Left lung (tissue), 10 donors: ENCODE measurements around the gene MYCBP. TPM values are rescaled to one million over a fixed set of nuclear protein-coding genes. Genes with fewer than 3 reads are reported as not detected.

ENCODE experiments used
- ATAC-seq: fragments of 200-7000 bp; cut with Tn5 transposase; one replicate; pipeline ENCODE4 v1.9.1; 2020; ENCODE audit warnings: moderate library complexity
- DNase-seq, 4 donors: peaks; one replicate each; pipeline ENCODE4 v3.0.0-alpha.2; 2013 to 2020
- H3K27ac ChIP-seq, 2 donors: fragments of 200-600 bp; sonication (generic) in 1 of 2; one replicate each; pipeline versions ENCODE4 v1.5.0 to v1.8.0; 2020 to 2021
- H3K27me3 ChIP-seq, 2 donors: fragments of 200-600 bp; sonication (generic) in 1 of 2; one replicate each; pipeline versions ENCODE4 v1.5.0 to v1.8.0; 2020 to 2021
- H3K36me3 ChIP-seq, 2 donors: fragments of 200-600 bp; sonication (generic) in 1 of 2; one replicate each; pipeline versions ENCODE4 v1.5.0 to v1.8.0; 2020 to 2021
- H3K4me1 ChIP-seq, 2 donors: fragments of 200-600 bp; one replicate each; pipeline ENCODE4 v1.8.0; 2021
- H3K4me3 ChIP-seq, 2 donors: fragments of 200-600 bp; sonication (generic) in 1 of 2; one replicate each; pipeline versions ENCODE4 v1.5.0 to v1.8.0; 2020 to 2021; ENCODE audit warnings: mild to moderate bottlenecking in 1 of 2
- H3K9me3 ChIP-seq, 2 donors: fragments of 200-600 bp; sonication (generic) in 1 of 2; one replicate each; pipeline versions ENCODE4 v1.5.0 to v1.8.0; 2020 to 2021
- CTCF ChIP-seq, 2 donors: fragments of 200-600 bp; sonication (generic) in 1 of 2; IDR thresholded peaks; one replicate each; pipeline versions ENCODE4 v1.5.0 to v1.8.0; 2021; ENCODE audit warnings: antibody characterized with exemption in 2 of 2
- intact Hi-C, 2 donors: fragments of 100-400 bp; cut with DNase I; formaldehyde crosslinking; loops; one replicate each; pipeline versions ENCODE4 v1.11.2 to v1.14.2; 2022
- polyA plus RNA-seq, 6 donors: library from polyadenylated mRNA; unstranded; fragments of 120-200 nt; gene quantifications; one replicate each; pipeline ENCODE4 v1.2.1, GENCODE V29; 2013; ENCODE audit not compliant: insufficient read length in 6 of 6
- total RNA-seq, 2 donors: library from RNA; stranded (reverse); fragmentation: NEBNext Ultra II Directional; extraction: Animal tissue kit (Norgen Biotek cat#: 25700); gene quantifications; one replicate each; pipeline ENCODE4 v1.2.1, GENCODE V29; 2021
- donor health status: DM: no; HTN: yes; CAD: no.
- donor health status: DM: no; HTN: no; CAD: no.

Gene MYCBP
- total and polyA plus RNA-seq, 8 donors = 16.1 to 29.7 (median 22.5) TPM

DNA sequence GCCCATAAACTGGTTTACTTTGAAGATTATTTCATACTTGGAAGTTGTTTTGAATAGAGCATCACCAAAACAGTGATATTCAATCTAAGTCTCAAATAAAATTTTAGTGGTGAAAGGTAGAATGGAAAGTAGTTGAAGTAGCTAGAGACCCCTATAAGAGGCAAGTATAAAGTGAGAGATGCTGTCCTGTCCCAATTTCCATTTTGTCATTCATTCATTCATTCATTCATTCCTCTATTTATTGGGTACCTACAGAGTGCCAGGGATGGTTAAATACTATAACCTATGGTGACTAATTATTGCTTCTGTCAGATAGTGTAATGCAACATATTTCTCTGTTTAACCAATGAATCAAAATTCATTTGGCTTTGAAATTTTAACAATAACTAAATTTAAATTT is 46.3 kb downstream of the MYCBP start:
- H3K4me3 ChIP-seq = no peak overlapping the region
- intact Hi-C loops = no loop called here
- H3K9me3 ChIP-seq = no peaks in the 10 kb centered on the region
- H3K27me3 ChIP-seq = peaks cover 0 to 12% of the 10 kb centered on the region in 2 donors
- TF ChIP-seq CTCF (IDR thresholded peaks at IDR 0.05) = no peak
- no peak for ATAC-seq
- no peaks in the 10 kb centered on the region for H3K4me1 ChIP-seq
- DNase-seq = no peak
- no peak overlapping the region for H3K27ac ChIP-seq
- no peaks in the 10 kb centered on the region for H3K36me3 ChIP-seq

- Histone ChIP-seq H3K4me3 (no peak overlapping the region), H3K27me3 (peaks cover 0 to 12% of the 10 kb centered on the region in 2 donors), H3K36me3 (no peaks in the 10 kb centered on the region), H3K9me3 (no peaks in the 10 kb centered on the region), H3K27ac (no peak overlapping the region), H3K4me1 (no peaks in the 10 kb centered on the region)
- no peak for TF ChIP-seq CTCF (IDR thresholded peaks at IDR 0.05)
- no peak for ATAC-seq
- no peak for DNase-seq
- intact Hi-C loops = no loop called here
Observed at GRCh38 chr1:38826262-38826661, 46.9 kb downstream of the MYCBP start.

DNA sequence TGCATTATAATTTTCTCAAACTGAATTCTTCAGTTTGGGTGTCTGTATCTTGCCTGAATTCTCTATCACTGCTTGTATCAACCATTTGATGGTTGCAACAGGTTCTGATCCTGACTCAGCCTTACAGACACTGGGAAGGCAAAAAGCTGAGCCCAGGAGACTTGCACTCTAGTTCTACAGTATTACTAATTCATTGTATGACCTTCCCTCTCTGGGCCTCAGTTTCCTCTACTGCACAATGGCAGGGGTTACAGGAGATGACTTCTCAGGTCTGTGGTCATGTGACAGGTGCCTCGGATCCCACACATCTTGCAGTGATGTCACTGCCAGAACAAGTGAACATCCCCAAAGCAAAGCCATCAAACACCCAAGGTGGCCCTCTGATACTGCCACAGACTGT is 52.3 kb downstream of the MYCBP start:
- H3K4me3 ChIP-seq = no peak overlapping the region
- H3K27me3 ChIP-seq = peaks cover 37 to 38% of the 10 kb centered on the region in 2 donors
- no peak for TF ChIP-seq CTCF (IDR thresholded peaks at IDR 0.05)
- H3K4me1 ChIP-seq = peaks cover 9 to 14% of the 10 kb centered on the region in 2 donors
- ATAC-seq (no peak), DNase-seq (no peak)
- H3K27ac ChIP-seq = no peak overlapping the region
- no peaks in the 10 kb centered on the region for H3K9me3 ChIP-seq
- intact Hi-C loops = no loop called here
- H3K36me3 ChIP-seq = no peaks in the 10 kb centered on the region

GRCh38 chr1:38819516-38819915 is 53.6 kb downstream of the MYCBP start:
- no peak for ATAC-seq
- no peaks in the 10 kb centered on the region for H3K9me3 ChIP-seq
- peaks cover 46 to 51% of the 10 kb centered on the region in 2 donors for H3K27me3 ChIP-seq

GRCh38 chr1:38819040-38819439 is 54.1 kb downstream of the MYCBP start:
- no peak for TF ChIP-seq CTCF (IDR thresholded peaks at IDR 0.05)
- no peak overlapping the region for H3K27ac ChIP-seq
- ATAC-seq (no peak), DNase-seq (no peak)
- H3K36me3 ChIP-seq = no peaks in the 10 kb centered on the region
- peaks cover 9 to 14% of the 10 kb centered on the region in 2 donors for H3K4me1 ChIP-seq
- peaks cover 51 to 56% of the 10 kb centered on the region in 2 donors for H3K27me3 ChIP-seq
- no peaks in the 10 kb centered on the region for H3K9me3 ChIP-seq
- intact Hi-C loops = loop anchor here in 1 of 2 donors (10.0 kb wide), 1 partner anchor 214 kb away; no protein-coding TSS in a partner anchor
- no peak overlapping the region for H3K4me3 ChIP-seq

More at GRCh38 chr1:38819516-38819915, 53.6 kb downstream of the MYCBP start:
- TF ChIP-seq CTCF (IDR thresholded peaks at IDR 0.05) = no peak
- Histone ChIP-seq H3K27ac (no peak overlapping the region), H3K36me3 (no peaks in the 10 kb centered on the region), H3K4me3 (no peak overlapping the region), H3K4me1 (peaks cover 9 to 14% of the 10 kb centered on the region in 2 donors)
- no peak for DNase-seq
- intact Hi-C loops = loop anchor here in 1 of 2 donors (10.0 kb wide), 1 partner anchor 215 kb away; no protein-coding TSS in a partner anchor
